Endothelial cell of umbilical vein (primary cell): Measurements from ENCODE around the gene KHDC1L. TPM values are rescaled to one million over a fixed set of nuclear protein-coding genes. Genes with fewer than 3 reads are reported as not detected.

ENCODE experiments used
- BruUV-seq: library from RNA; stranded (reverse); fragments of 400-500 nt; replicated peaks from 2 replicates; lab custom pipeline; 2021; lab: Mats Ljungman, UMichigan
- CTCF ChIA-PET: fragments of 300-600, 350-600 bp; sonication (Branson Sonifier 250); formaldehyde crosslinking; loops from one replicate; lab custom pipeline; 2021; ENCODE audit warnings: antibody characterized with exemption, inconsistent platforms; lab: Charles Lee
- POLR2A ChIA-PET: fragments of 300-600, 350-600 bp; sonication (Branson Sonifier 250); formaldehyde crosslinking; loops from one replicate; lab custom pipeline; 2021; ENCODE audit warnings: antibody characterized with exemption, inconsistent platforms; lab: Charles Lee
- DNase-seq: peaks from one replicate; pipeline ENCODE4 v3.0.0-alpha.2; 2011; ENCODE audit warnings: low read depth, low spot score
- FAIRE-seq: peaks from 2 replicates; lab custom pipeline; 2011; peaks lifted over from hg19 to GRCh38; lab: Jason Lieb, UNC
- H2AFZ ChIP-seq: 2 replicates; pipeline ENCODE4 v1.6.0; 2012; ENCODE audit warnings: low read depth, low read length, control low read depth, inconsistent platforms
- H3K27ac ChIP-seq: 2 replicates; pipeline ENCODE4 v1.5.1; 2011; ENCODE audit warnings: low read depth, mild to moderate bottlenecking, control low read depth, low read length, moderate library complexity; ENCODE audit not compliant: insufficient read depth
- H3K27me3 ChIP-seq, 2 experiments: 2 replicates each; pipeline versions ENCODE4 v1.6.0 to v1.6.1; 2011; ENCODE audit warnings: low read length in 2 of 2, mixed read lengths in 1 of 2; ENCODE audit not compliant: control insufficient read depth in 2 of 2, insufficient read depth in 2 of 2
- H3K36me3 ChIP-seq, 2 experiments: 2 replicates in 1 of 2; 3 replicates in 1 of 2; pipeline ENCODE4 v1.5.1; 2011; ENCODE audit warnings: low read length in 2 of 2, mild to moderate bottlenecking in 1 of 2, moderate library complexity in 1 of 2; ENCODE audit not compliant: control insufficient read depth in 2 of 2, insufficient read depth in 2 of 2; ENCODE audit errors: extremely low read depth in 1 of 2
- H3K4me1 ChIP-seq: 3 replicates; pipeline ENCODE4 v1.5.1; 2011; ENCODE audit warnings: mild to moderate bottlenecking, low read length; ENCODE audit not compliant: control insufficient read depth, insufficient read depth; ENCODE audit errors: extremely low read depth
- H3K4me2 ChIP-seq: 2 replicates; pipeline ENCODE4 v1.6.1; 2011; ENCODE audit warnings: low read length, control low read depth, mixed read lengths; ENCODE audit not compliant: insufficient read depth
- H3K4me3 ChIP-seq, 3 experiments: fragments of 200-600 bp in 1 of 3; sonication (generic), shearing (Covaris generic) in 1 of 3; replicated peaks in 1 of 3; 2 replicates each; pipeline ENCODE4 v1.5.1; 2011 to 2016; ENCODE audit warnings: control low read depth in 3 of 3, low read length in 3 of 3, mild to moderate bottlenecking in 2 of 3, inconsistent platforms in 1 of 3, low read depth in 1 of 3, moderate library complexity in 1 of 3; ENCODE audit not compliant: insufficient read depth in 1 of 3
- H3K79me2 ChIP-seq: 2 replicates; pipeline ENCODE4 v1.6.0; 2012; ENCODE audit warnings: low read length, inconsistent platforms; ENCODE audit not compliant: control insufficient read depth, insufficient read depth
- H3K9ac ChIP-seq: replicated peaks from 2 replicates; pipeline ENCODE3; 2011; ENCODE audit warnings: low read length, control low read depth; ENCODE audit not compliant: insufficient read depth; ENCODE audit errors: extremely low read depth
- H3K9me1 ChIP-seq: replicated peaks from 3 replicates; pipeline ENCODE4 v1.6.0; 2011; ENCODE audit warnings: mild to moderate bottlenecking, low read length; ENCODE audit not compliant: control insufficient read depth, insufficient read depth; ENCODE audit errors: extremely low read depth
- H3K9me3 ChIP-seq: replicated peaks from 2 replicates; pipeline ENCODE4 v1.5.1; 2012; ENCODE audit warnings: low read length, inconsistent platforms; ENCODE audit not compliant: control insufficient read depth, insufficient read depth
- H4K20me1 ChIP-seq: replicated peaks from 2 replicates; pipeline ENCODE3; 2011; ENCODE audit warnings: mild to moderate bottlenecking, low read length; ENCODE audit not compliant: control insufficient read depth, insufficient read depth; ENCODE audit errors: extremely low read depth
- CTCF ChIP-seq, 2 donors: IDR thresholded peaks; 1 replicate in 1 of 2; 2 replicates in 1 of 2; pipeline ENCODE4 v1.5.1; 2011; ENCODE audit warnings: low read length in 2 of 2, mild to moderate bottlenecking in 2 of 2, moderate library complexity in 2 of 2, control low read depth in 1 of 2, inconsistent platforms in 1 of 2, low read depth in 1 of 2; ENCODE audit not compliant: insufficient read depth in 1 of 2; ENCODE audit errors: extremely low read depth in 1 of 2
- EZH2 ChIP-seq: IDR thresholded peaks from 2 replicates; pipeline ENCODE4 v1.6.1; 2012; ENCODE audit warnings: borderline replicate concordance, low read depth, mild to moderate bottlenecking, moderate library complexity, low read length, inconsistent platforms; ENCODE audit not compliant: severe bottlenecking
- FOS ChIP-seq: IDR thresholded peaks from 2 replicates; pipeline ENCODE4 v1.6.1; 2011; ENCODE audit warnings: mild to moderate bottlenecking, low read length, moderate library complexity, borderline replicate concordance; ENCODE audit not compliant: insufficient read depth
- GATA2 ChIP-seq: IDR thresholded peaks from 2 replicates; pipeline ENCODE4 v1.7.0; 2011; ENCODE audit warnings: low read depth, mild to moderate bottlenecking, moderate library complexity, mixed read lengths, low read length; ENCODE audit not compliant: insufficient read length, insufficient read depth
- JUN ChIP-seq: IDR thresholded peaks from 2 replicates; pipeline ENCODE4 v1.6.1; 2011; ENCODE audit warnings: borderline replicate concordance, low read depth; ENCODE audit not compliant: insufficient read length, insufficient read depth
- MAX ChIP-seq: IDR thresholded peaks from 2 replicates; pipeline ENCODE4 v1.6.1; 2011; ENCODE audit not compliant: insufficient read depth, insufficient read length
- MYC ChIP-seq: IDR thresholded peaks from one replicate; pipeline ENCODE4 v1.6.1; 2011; ENCODE audit warnings: mild to moderate bottlenecking, low read depth, low read length
- POLR2A ChIP-seq: IDR thresholded peaks from 2 replicates; pipeline ENCODE4 v1.6.1; 2012; ENCODE audit warnings: low read depth, mild to moderate bottlenecking, control low read depth, low read length
- POLR2AphosphoS5 ChIP-seq: IDR thresholded peaks from 2 replicates; pipeline ENCODE4 v1.6.1; 2012; ENCODE audit warnings: low read depth, mild to moderate bottlenecking, control low read depth, low read length, moderate library complexity; ENCODE audit not compliant: insufficient read depth
- dilution Hi-C: fragments of 300-500 bp; cut with MboI; formaldehyde crosslinking; loops from one replicate; pipeline ENCODE4 v1.15.0; 2019; ENCODE audit warnings: low sequenced_read_pairs; ENCODE audit not compliant: extremely low pct_ligation_motif_present
- intact Hi-C: fragments of 100-400 bp; cut with micrococcal nuclease; formaldehyde crosslinking; loops from one replicate; pipeline ENCODE4 v1.10.0; 2022
- polyA plus RNA-seq, 4 experiments: library from polyadenylated mRNA; depleted of rRNA in 3 of 4; stranded (reverse) in 3 of 4; unstranded in 1 of 4; fragments of >200 nt; gene quantifications; 2 replicates each; pipeline versions ENCODE4 v1.2.1 to v1.2.3, GENCODE V29; 2011 to 2012; ENCODE audit warnings: missing spikeins in 1 of 4
- total RNA-seq: library from RNA; stranded (reverse); gene quantifications from 2 replicates; pipeline ENCODE4 v1.2.3, GENCODE V29; 2021

Gene KHDC1L
- total and polyA plus RNA-seq, 2 donors (not counting 3 experiments of a cell fraction or from before 2014, with no cell fraction given): 0.15 TPM; not detected in 1

- Histone ChIP-seq H3K27ac (no peak overlapping the region), H3K9me3 (no peaks in the 10 kb centered on the region), H3K79me2 (no peaks in the 10 kb centered on the region), H3K27me3 (peaks cover 0 to 2% of the 10 kb centered on the region in 2 experiments), H3K9ac (no peak overlapping the region), H2AFZ (no peak overlapping the region), H3K4me2 (no peak overlapping the region), H3K36me3 (no peaks in the 10 kb centered on the region), H3K9me1 (no peaks in the 10 kb centered on the region), H3K4me3 (no peak overlapping the region), H4K20me1 (no peaks in the 10 kb centered on the region), H3K4me1 (no peaks in the 10 kb centered on the region)
- intact Hi-C loops: no loop called here
- dilution Hi-C loops: no loop called here
- no peak for DNase-seq
- ChIA-PET CTCF (interaction anchor here (0.9 kb wide), 1 partner anchor 12 kb away, joined by 5 read pairs; no protein-coding TSS in a partner anchor), POLR2A (no interaction called here)
- no peak for TF ChIP-seq EZH2
- no peak for TF ChIP-seq POLR2A
- TF ChIP-seq GATA2: no peak
- no peak for TF ChIP-seq MAX
- no peak for TF ChIP-seq MYC
- TF ChIP-seq CTCF (IDR thresholded peaks at IDR 0.05; ENCODE audit: extremely low read depth in 1 of 2, insufficient read depth in 1 of 2, low read depth in 1 of 2, low read length in 2 of 2): no peak
- TF ChIP-seq JUN: no peak
- no peak for TF ChIP-seq FOS
- TF ChIP-seq POLR2AphosphoS5: no peak
- no TSS peak for BruUV-seq
- FAIRE-seq: no peak
Observed at GRCh38 chr6:73200735-73201134, 24.6 kb downstream of the KHDC1L start.
